IMR-90 (cell line): ENCODE data around the gene ADISSP. TPM values are rescaled to one million over a fixed set of nuclear protein-coding genes. Genes with fewer than 3 reads are reported as not detected.

Experiments
- ATAC-seq: fragments of 200-7000 bp; cut with Tn5 transposase; 2 replicates; pipeline ENCODE4 v1.9.1; 2020; ENCODE audit warnings: low read depth, mild to moderate bottlenecking, moderate library complexity
- BruUV-seq: library from RNA; stranded (reverse); fragments of 400-500 nt; replicated peaks from 2 replicates; lab custom pipeline; 2021; lab: Mats Ljungman, UMichigan
- CTCF ChIA-PET: fragments of 300-600 bp; formaldehyde crosslinking; extraction: SDS; loops from one replicate; lab custom pipeline; 2021; ENCODE audit warnings: antibody characterized with exemption; lab: Yijun Ruan, JAX
- POLR2A ChIA-PET: fragments of 300-600 bp; sonication (Branson Sonifier 250); formaldehyde crosslinking; loops from one replicate; lab custom pipeline; 2022; ENCODE audit warnings: antibody characterized with exemption; ENCODE audit not compliant: unreplicated experiment; lab: Charles Lee
- DNase-seq: peaks from one replicate; pipeline ENCODE4 v3.0.0; 2013
- H2AFZ ChIP-seq: replicated peaks from 2 replicates; pipeline ENCODE3; 2013; ENCODE audit warnings: low read length, mild to moderate bottlenecking; ENCODE audit not compliant: poor library complexity
- H2AK5ac ChIP-seq: 2 replicates; pipeline ENCODE4 v1.6.1; 2013; ENCODE audit warnings: low read depth, low read length, inconsistent platforms
- H2AK9ac ChIP-seq: replicated peaks from 2 replicates; pipeline ENCODE3; 2013; ENCODE audit warnings: mild to moderate bottlenecking, low read depth, low read length, moderate library complexity; ENCODE audit not compliant: poor library complexity
- H2BK120ac ChIP-seq: 2 replicates; pipeline ENCODE4 v1.6.1; 2013; ENCODE audit warnings: low read depth, low read length, inconsistent platforms
- H2BK15ac ChIP-seq: 3 replicates; pipeline ENCODE4 v1.6.1; 2013; ENCODE audit warnings: low read depth, low read length, inconsistent platforms
- H2BK20ac ChIP-seq: 2 replicates; pipeline ENCODE4 v1.6.1; 2013; ENCODE audit warnings: low read depth, mild to moderate bottlenecking, inconsistent platforms, low read length, moderate library complexity
- H2BK5ac ChIP-seq: 2 replicates; pipeline ENCODE4 v1.6.1; 2013; ENCODE audit warnings: mild to moderate bottlenecking, low read depth, low read length, inconsistent platforms; ENCODE audit not compliant: poor library complexity, severe bottlenecking
- H3K14ac ChIP-seq: replicated peaks from 2 replicates; pipeline ENCODE4 v1.6.1; 2013; ENCODE audit warnings: low read depth, low read length, inconsistent platforms
- H3K18ac ChIP-seq: 2 replicates; pipeline ENCODE4 v1.6.1; 2013; ENCODE audit warnings: low read depth, low read length, control low read depth
- H3K23ac ChIP-seq: 2 replicates; pipeline ENCODE4 v1.6.1; 2013; ENCODE audit warnings: low read depth, low read length, inconsistent platforms
- H3K27ac ChIP-seq: 2 replicates; pipeline ENCODE4 v1.5.1; 2013; ENCODE audit warnings: mild to moderate bottlenecking, control low read depth, low read length; ENCODE audit not compliant: insufficient read depth
- H3K27me3 ChIP-seq: 2 replicates; pipeline ENCODE4 v1.6.1; 2013; ENCODE audit warnings: low read length; ENCODE audit not compliant: control insufficient read depth, insufficient read depth
- H3K36me3 ChIP-seq: 2 replicates; pipeline ENCODE4 v1.6.1; 2013; ENCODE audit warnings: low read length, mixed read lengths; ENCODE audit not compliant: control insufficient read depth, insufficient read depth
- H3K4ac ChIP-seq: 2 replicates; pipeline ENCODE4 v1.6.1; 2013; ENCODE audit warnings: low read depth, low read length, inconsistent platforms
- H3K4me1 ChIP-seq: 2 replicates; pipeline ENCODE4 v1.6.1; 2013; ENCODE audit warnings: low read length, mixed read lengths; ENCODE audit not compliant: control insufficient read depth, insufficient read depth
- H3K4me2 ChIP-seq: 2 replicates; pipeline ENCODE4 v1.6.1; 2013; ENCODE audit warnings: low read depth, mild to moderate bottlenecking, control low read depth, low read length, moderate library complexity
- H3K4me3 ChIP-seq: 2 replicates; pipeline ENCODE4 v1.5.1; 2013; ENCODE audit warnings: low read depth, mild to moderate bottlenecking, control low read depth, low read length, moderate library complexity; ENCODE audit not compliant: insufficient read depth
- H3K56ac ChIP-seq: 2 replicates; pipeline ENCODE4 v1.6.1; 2013; ENCODE audit warnings: low read length, inconsistent platforms; ENCODE audit not compliant: insufficient read depth; ENCODE audit errors: extremely low read depth
- H3K79me1 ChIP-seq, 2 experiments: 2 replicates each; pipeline ENCODE4 v1.6.1; 2013; ENCODE audit warnings: low read length in 2 of 2, inconsistent platforms in 1 of 2, low read depth in 1 of 2
- H3K9ac ChIP-seq: 2 replicates; pipeline ENCODE4 v1.6.1; 2013; ENCODE audit warnings: low read depth, low read length, control low read depth
- H3K9me1 ChIP-seq: 2 replicates; pipeline ENCODE4 v1.6.1; 2013; ENCODE audit warnings: low read length, inconsistent platforms; ENCODE audit not compliant: insufficient read depth
- H3K9me3 ChIP-seq: 2 replicates; pipeline ENCODE4 v1.6.1; 2013; ENCODE audit warnings: low read length; ENCODE audit not compliant: control insufficient read depth, insufficient read depth
- H4K20me1 ChIP-seq: 2 replicates; pipeline ENCODE4 v1.6.1; 2013; ENCODE audit warnings: low read length, inconsistent platforms; ENCODE audit not compliant: insufficient read depth
- H4K5ac ChIP-seq: 2 replicates; pipeline ENCODE4 v1.6.1; 2013; ENCODE audit warnings: mild to moderate bottlenecking, low read depth, low read length, control low read depth
- H4K8ac ChIP-seq, 2 experiments: 2 replicates each; pipeline ENCODE4 v1.6.1; 2013; ENCODE audit warnings: low read depth in 2 of 2, low read length in 2 of 2, control low read depth in 1 of 2, inconsistent platforms in 1 of 2
- H4K91ac ChIP-seq: 2 replicates; pipeline ENCODE4 v1.6.1; 2013; ENCODE audit warnings: low read depth, low read length, inconsistent platforms; ENCODE audit not compliant: insufficient read depth
- BHLHE40 ChIP-seq: fragments of 150-350 bp; IDR thresholded peaks from 2 replicates; pipeline ENCODE4 v1.6.1; 2016; ENCODE audit warnings: mild to moderate bottlenecking, low read depth, low read length
- CEBPB ChIP-seq: IDR thresholded peaks from 2 replicates; pipeline ENCODE4 v1.6.1; 2012; ENCODE audit warnings: low read depth, low read length, improper control_type of control experiment
- CTCF ChIP-seq: conservative IDR thresholded peaks from 2 replicates; pipeline ENCODE4 v1.5.1; 2012; ENCODE audit warnings: mild to moderate bottlenecking, low read depth, low read length, improper control_type of control experiment
- FOS ChIP-seq: fragments of 150-350 bp; IDR thresholded peaks from 2 replicates; pipeline ENCODE4 v1.6.1; 2016; ENCODE audit warnings: low read depth, low read length
- MAFK ChIP-seq: IDR thresholded peaks from 2 replicates; pipeline ENCODE4 v1.6.1; 2012; ENCODE audit warnings: low read depth, low read length, improper control_type of control experiment
- MAZ ChIP-seq: IDR thresholded peaks from 2 replicates; pipeline ENCODE4 v1.6.1; 2012; ENCODE audit warnings: low read depth, mild to moderate bottlenecking, low read length, improper control_type of control experiment, moderate library complexity, borderline replicate concordance
- MXI1 ChIP-seq: IDR thresholded peaks from 2 replicates; pipeline ENCODE4 v1.6.1; 2012; ENCODE audit warnings: low read depth, mild to moderate bottlenecking, low read length, moderate library complexity, borderline replicate concordance
- NFE2L2 ChIP-seq: fragments of 150-350 bp; IDR thresholded peaks from 2 replicates; pipeline ENCODE4 v1.6.1; 2016; ENCODE audit warnings: low read depth, mild to moderate bottlenecking, low read length
- POLR2A ChIP-seq: IDR thresholded peaks from 2 replicates; pipeline ENCODE4 v1.6.1; 2012; ENCODE audit warnings: mild to moderate bottlenecking, low read depth, low read length
- RAD21 ChIP-seq: IDR thresholded peaks from 2 replicates; pipeline ENCODE4 v1.6.1; 2012; ENCODE audit warnings: low read length, improper control_type of control experiment
- RCOR1 ChIP-seq: IDR thresholded peaks from 2 replicates; pipeline ENCODE4 v1.6.1; 2012; ENCODE audit warnings: mild to moderate bottlenecking, low read length, improper control_type of control experiment; ENCODE audit not compliant: insufficient replicate concordance
- RFX5 ChIP-seq: IDR thresholded peaks from 2 replicates; pipeline ENCODE4 v1.8.0; 2012; ENCODE audit warnings: low read depth, mild to moderate bottlenecking, low read length, moderate library complexity
- SMC3 ChIP-seq: fragments of 150-350 bp; IDR thresholded peaks from 2 replicates; pipeline ENCODE4 v1.6.1; 2016; ENCODE audit warnings: low read depth, mild to moderate bottlenecking, antibody characterized with exemption, low read length, moderate library complexity
- WGBS, 2 experiments: methylation state at CpG; one replicate each; pipeline versions ENCODE4 v1.1.5 to v1.1.7; 2013; ENCODE audit warnings: missing lambda C conversion rate in 2 of 2; ENCODE audit not compliant: insufficient read length in 1 of 2; ENCODE audit errors: extremely low coverage in 2 of 2; 5-methylcytosine and 5-hydroxymethylcytosine counted together
- dilution Hi-C: fragments of 300-500 bp; cut with HindIII; formaldehyde crosslinking; loops from one replicate; pipeline ENCODE4 v1.14.3; 2018; ENCODE audit warnings: low sequenced_read_pairs; ENCODE audit not compliant: unreplicated experiment
- in situ Hi-C: fragments of 300-500 bp; cut with MboI; formaldehyde crosslinking; loops from 3 replicates; pipeline ENCODE4 v1.14.3; 2019; ENCODE audit warnings: low sequenced_read_pairs, inconsistent platforms, mixed read lengths
- intact Hi-C: fragments of 100-400 bp; cut with micrococcal nuclease; formaldehyde crosslinking; loops from 2 replicates; pipeline ENCODE4 v1.10.0; 2022
- polyA plus RNA-seq, 3 experiments: library from polyadenylated mRNA; depleted of rRNA; stranded (reverse); fragments of >200 nt; gene quantifications; 2 replicates each; pipeline ENCODE4 v1.2.3, GENCODE V29; 2012; ENCODE audit warnings: low replicate concordance in 1 of 3
- total RNA-seq: library from RNA; depleted of rRNA; stranded (reverse); fragments of >200 nt; gene quantifications from 2 replicates; pipeline ENCODE4 v1.2.3, GENCODE V29; 2012
- TF ChIP-seq, protein P1 (sequence below): fragments of 150-350 bp; IDR thresholded peaks from 2 replicates; pipeline ENCODE4 v1.6.1; 2017; ENCODE audit warnings: mild to moderate bottlenecking, antibody characterized with exemption, low read length, low read depth

Gene ADISSP
- total and polyA plus RNA-seq, 2 of the 4 experiments (the other 2 are of a cell fraction): 31.9 to 58.2 TPM

- Histone ChIP-seq H2BK20ac (no peak overlapping the region), H3K23ac (peak overlapping the region; percentile 80), H3K18ac (no peak overlapping the region), H3K79me1 (peaks cover 36 to 63% of the 10 kb centered on the region in 2 experiments), H2AFZ (peak overlapping the region; percentile 70), H2BK5ac (peak overlapping the region; percentile 76), H3K9me3 (no peaks in the 10 kb centered on the region), H3K4ac (peak overlapping the region; percentile 74), H2BK120ac (peak overlapping the region; percentile 74), H4K8ac (peak overlapping the region; percentile 66 to 85; a peak in 3 of 4 replicates), H3K14ac (peak overlapping the region; percentile 34), H3K27me3 (no peaks in the 10 kb centered on the region), H3K9me1 (peaks cover 21% of the 10 kb centered on the region), H4K20me1 (no peaks in the 10 kb centered on the region), H3K27ac (peak overlapping the region; percentile 86), H3K4me1 (peaks cover 26% of the 10 kb centered on the region), H4K91ac (peak overlapping the region; percentile 63), H2BK15ac (peak overlapping the region; percentile 45; the same call in 1 of the 3 replicates), H3K36me3 (peaks cover 26% of the 10 kb centered on the region), H4K5ac (0 out of 2 replicates have a peak overlapping the region, but pooled peaks have one; percentile 12), H3K9ac (peak overlapping the region; percentile 87), H2AK5ac (peak overlapping the region; percentile 97), H3K56ac (peak overlapping the region; percentile 24), H3K4me3 (peak overlapping the region; percentile 82), H2AK9ac (peak overlapping the region; percentile 95), H3K4me2 (peak overlapping the region; percentile 76)
- CTCF ChIA-PET: interaction anchor here (0.8 to 1.4 kb wide), 2 partner anchors 10 to 22 kb away, joined by 3 to 4 read pairs; partner anchors contain the start of gene CENPB
- intact Hi-C loops: no loop called here
- POLR2A ChIA-PET: no interaction called here
- 27% methylated on average over 10 of the region's 33 CpGs; no CpG with 5 or more reads in 1 of the 2 experiments for WGBS, 2 experiments
- no peak; the same call in 1 of the 2 replicates for ATAC-seq
- DNase-seq: no peak
- TSS peak; percentile 30 for BruUV-seq
- dilution Hi-C loops: no loop called here
- in situ Hi-C loops: no loop called here
- TF ChIP-seq RFX5: no peak
- no peak for TF ChIP-seq NFE2L2
- TF ChIP-seq MXI1: no peak
- TF ChIP-seq MAFK: no peak
- no peak for TF ChIP-seq MAZ
- TF ChIP-seq, protein P1, sequence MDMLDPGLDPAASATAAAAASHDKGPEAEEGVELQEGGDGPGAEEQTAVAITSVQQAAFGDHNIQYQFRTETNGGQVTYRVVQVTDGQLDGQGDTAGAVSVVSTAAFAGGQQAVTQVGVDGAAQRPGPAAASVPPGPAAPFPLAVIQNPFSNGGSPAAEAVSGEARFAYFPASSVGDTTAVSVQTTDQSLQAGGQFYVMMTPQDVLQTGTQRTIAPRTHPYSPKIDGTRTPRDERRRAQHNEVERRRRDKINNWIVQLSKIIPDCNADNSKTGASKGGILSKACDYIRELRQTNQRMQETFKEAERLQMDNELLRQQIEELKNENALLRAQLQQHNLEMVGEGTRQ: no peak
- TF ChIP-seq FOS: no peak
- TF ChIP-seq CTCF: no peak
- TF ChIP-seq POLR2A: no peak
- TF ChIP-seq BHLHE40: no peak
- TF ChIP-seq RCOR1: no peak
- no peak for TF ChIP-seq SMC3
- TF ChIP-seq RAD21: no peak
- TF ChIP-seq CEBPB: no peak
These were observed 29.1 kb upstream of the ADISSP start for GRCh38 chr20:3796477-3797225.
